Mesodermal cell (in vitro differentiated cells): ENCODE results near the gene ERCC2.

Experiments
- H3K27ac ChIP-seq: 2 replicates; pipeline ENCODE4 v1.7.0; 2013; ENCODE audit warnings: mild to moderate bottlenecking, low read depth, low read length, moderate library complexity; ENCODE audit not compliant: severe bottlenecking
- H3K36me3 ChIP-seq: 2 replicates; pipeline ENCODE4 v1.7.1; 2013; ENCODE audit warnings: mild to moderate bottlenecking, low read length, moderate library complexity; ENCODE audit not compliant: control insufficient read depth, insufficient read depth
- H3K4me1 ChIP-seq: one replicate; pipeline ENCODE4 v1.7.1; 2013; ENCODE audit warnings: mild to moderate bottlenecking, low read length; ENCODE audit not compliant: insufficient read depth, control insufficient read depth, poor library complexity, severe bottlenecking
- H3K4me3 ChIP-seq: 2 replicates; pipeline ENCODE4 v1.7.0; 2013; ENCODE audit warnings: low read length, control low read depth, mild to moderate bottlenecking; ENCODE audit not compliant: insufficient read depth, poor library complexity, severe bottlenecking; ENCODE audit errors: extremely low read depth
- H3K9me3 ChIP-seq: 2 replicates; pipeline ENCODE4 v1.7.1; 2013; ENCODE audit warnings: mild to moderate bottlenecking, low read length, moderate library complexity; ENCODE audit not compliant: control insufficient read depth
- WGBS, 2 experiments: methylation state at CpG; one replicate each; pipeline ENCODE4 v1.1.5; 2013; ENCODE audit warnings: missing lambda C conversion rate in 2 of 2; ENCODE audit not compliant: insufficient coverage in 2 of 2; 5-methylcytosine and 5-hydroxymethylcytosine counted together

Gene ERCC2

GRCh38 chr19:45368127-45368526 is 2.2 kb downstream of the ERCC2 start:
- Histone ChIP-seq H3K36me3 (peaks cover 54% of the 10 kb centered on the region), H3K4me1 (peaks cover 3% of the 10 kb centered on the region), H3K9me3 (no peaks in the 10 kb centered on the region), H3K27ac (no peak overlapping the region), H3K4me3 (no peak overlapping the region)
- WGBS, 2 experiments: 98 to 100% methylated on average over 4 of the region's 4 CpGs

- WGBS, 2 experiments: 87 to 88% methylated on average over 9 to 12 of the region's 12 CpGs
- Histone ChIP-seq H3K27ac (no peak overlapping the region), H3K36me3 (peaks cover 74% of the 10 kb centered on the region)
Observed at GRCh38 chr19:45364696-45365095, 5.7 kb downstream of the ERCC2 start.

GRCh38 chr19:45363861-45364459 is 6.4 kb downstream of the ERCC2 start:
- H3K4me3 ChIP-seq: no peak overlapping the region

More at GRCh38 chr19:45364696-45365095, 5.7 kb downstream of the ERCC2 start:
- Histone ChIP-seq H3K4me3 (no peak overlapping the region), H3K9me3 (no peaks in the 10 kb centered on the region), H3K4me1 (peaks cover 3% of the 10 kb centered on the region)

GRCh38 chr19:45362291-45362690 is 8.1 kb downstream of the ERCC2 start:
- Histone ChIP-seq H3K4me3 (no peak overlapping the region), H3K4me1 (no peaks in the 10 kb centered on the region), H3K36me3 (peaks cover 77% of the 10 kb centered on the region), H3K27ac (no peak overlapping the region), H3K9me3 (no peaks in the 10 kb centered on the region)
- WGBS, 2 experiments: 90 to 91% methylated on average over 16 of the region's 16 CpGs

More at GRCh38 chr19:45363861-45364459, 6.4 kb downstream of the ERCC2 start:
- WGBS, 2 experiments: 92 to 96% methylated on average over 30 to 36 of the region's 44 CpGs
- no peaks in the 10 kb centered on the region for H3K9me3 ChIP-seq
- peaks cover 77% of the 10 kb centered on the region for H3K36me3 ChIP-seq
- H3K27ac ChIP-seq: no peak overlapping the region
- H3K4me1 ChIP-seq: peaks cover under 1% of the 10 kb centered on the region

GRCh38 chr19:45361608-45362007 is 8.8 kb downstream of the ERCC2 start:
- Histone ChIP-seq H3K4me1 (no peaks in the 10 kb centered on the region), H3K4me3 (no peak overlapping the region), H3K9me3 (no peaks in the 10 kb centered on the region), H3K36me3 (peaks cover 80% of the 10 kb centered on the region), H3K27ac (no peak overlapping the region)
- WGBS, 2 experiments: 96% methylated on average over 14 of the region's 14 CpGs

- H3K36me3 ChIP-seq: peaks cover 79% of the 10 kb centered on the region
Observed at GRCh38 chr19:45358213-45358792, 12.1 kb downstream of the ERCC2 start.

GRCh38 chr19:45357445-45357783 is 13.0 kb downstream of the ERCC2 start:
- H3K27ac ChIP-seq: no peak overlapping the region
- no peaks in the 10 kb centered on the region for H3K9me3 ChIP-seq
- no peaks in the 10 kb centered on the region for H3K4me1 ChIP-seq
- H3K36me3 ChIP-seq: peaks cover 79% of the 10 kb centered on the region
- WGBS, 2 experiments: 97 to 100% methylated on average over 5 to 6 of the region's 11 CpGs
- H3K4me3 ChIP-seq: no peak overlapping the region

More at GRCh38 chr19:45358213-45358792, 12.1 kb downstream of the ERCC2 start:
- Histone ChIP-seq H3K4me3 (no peak overlapping the region), H3K27ac (no peak overlapping the region), H3K9me3 (no peaks in the 10 kb centered on the region), H3K4me1 (no peaks in the 10 kb centered on the region)
- WGBS, 2 experiments: 94% methylated on average over 10 to 11 of the region's 12 CpGs

- Histone ChIP-seq H3K27ac (no peak overlapping the region), H3K36me3 (peaks cover 80% of the 10 kb centered on the region)
- WGBS, 2 experiments: 97% methylated on average over 12 to 16 of the region's 20 CpGs
Observed at GRCh38 chr19:45356760-45357444, 13.5 kb downstream of the ERCC2 start.

GRCh38 chr19:45355910-45356309 is 14.5 kb downstream of the ERCC2 start:
- Histone ChIP-seq H3K4me1 (no peaks in the 10 kb centered on the region), H3K36me3 (peaks cover 81% of the 10 kb centered on the region), H3K27ac (no peak overlapping the region), H3K4me3 (no peak overlapping the region), H3K9me3 (no peaks in the 10 kb centered on the region)
- WGBS, 2 experiments: 97 to 98% methylated on average over 5 to 9 of the region's 9 CpGs

More at GRCh38 chr19:45356760-45357444, 13.5 kb downstream of the ERCC2 start:
- Histone ChIP-seq H3K4me3 (no peak overlapping the region), H3K4me1 (no peaks in the 10 kb centered on the region), H3K9me3 (no peaks in the 10 kb centered on the region)

GRCh38 chr19:45355402-45355801 is 15.0 kb downstream of the ERCC2 start:
- H3K36me3 ChIP-seq: peaks cover 85% of the 10 kb centered on the region
- no peak overlapping the region for H3K27ac ChIP-seq
- H3K9me3 ChIP-seq: no peaks in the 10 kb centered on the region
- H3K4me3 ChIP-seq: no peak overlapping the region
- 91 to 97% methylated on average over 9 of the region's 9 CpGs for WGBS, 2 experiments
- H3K4me1 ChIP-seq: no peaks in the 10 kb centered on the region
